Testis (tissue), 3 donors: ENCODE data around the gene ULK4. TPM values are rescaled to one million over a fixed set of nuclear protein-coding genes. Genes with fewer than 3 reads are reported as not detected.

Source experiments
- DNase-seq: peaks from one replicate; pipeline ENCODE4 v3.0.0-alpha.2; 2019
- H3K27ac ChIP-seq, 2 donors: fragments of 200-600 bp; sonication (generic); one replicate each; pipeline ENCODE4 v1.5.1; 2019
- H3K27me3 ChIP-seq: fragments of 200-600 bp; sonication (generic); one replicate; pipeline ENCODE4 v1.5.1; 2019
- H3K36me3 ChIP-seq: fragments of 200-600 bp; sonication (generic); one replicate; pipeline ENCODE4 v1.5.1; 2017; ENCODE audit warnings: low read depth; ENCODE audit errors: missing control alignments
- H3K4me1 ChIP-seq: fragments of 200-600 bp; sonication (generic); one replicate; pipeline ENCODE4 v1.5.1; 2019
- H3K4me3 ChIP-seq, 2 donors: fragments of 200-600 bp; sonication (generic); one replicate each; pipeline ENCODE4 v1.5.1; 2017 to 2019
- H3K9me3 ChIP-seq: fragments of 200-600 bp; sonication (generic); one replicate; pipeline ENCODE4 v1.5.1; 2017
- CTCF ChIP-seq, 3 experiments: fragments of 450-650 bp in 2 of 3; fragments of 200-600 bp in 1 of 3; sonication (generic) in 1 of 3; IDR thresholded peaks; one replicate each; pipeline ENCODE4 v1.5.1; 2016 to 2019; ENCODE audit warnings: antibody characterized with exemption in 3 of 3, mild to moderate bottlenecking in 2 of 3, moderate library complexity in 1 of 3
- POLR2A ChIP-seq: fragments of 450-650 bp; IDR thresholded peaks from one replicate; pipeline ENCODE4 v1.6.1; 2017; ENCODE audit warnings: antibody characterized with exemption, mild to moderate bottlenecking, moderate library complexity
- WGBS, 2 donors: methylation state at CpG; one replicate each; pipeline ENCODE4 v1.1.5; 2018; 5-methylcytosine and 5-hydroxymethylcytosine counted together
- intact Hi-C: fragments of 100-400 bp; cut with DNase I; formaldehyde crosslinking; loops from one replicate; pipeline ENCODE4 v1.15.1; 2023; ENCODE audit warnings: low total_unique reads
- polyA plus RNA-seq: library from polyadenylated mRNA; stranded (reverse); fragments of 350-450 nt; fragmentation: Illumina TruSeq; extraction: RNeasy Lipid Tissue Mini Kit (QIAGEN cat#74804); gene quantifications from one replicate; pipeline ENCODE4 v1.2.3, GENCODE V29; 2014; ENCODE audit warnings: low read depth, low replicate concordance; ENCODE audit not compliant: insufficient read depth
- total RNA-seq, 2 donors: library from RNA; depleted of rRNA; stranded (reverse); fragments of >200 nt; gene quantifications; one replicate each; pipeline ENCODE4 v1.2.3, GENCODE V29; 2016

ULK4 gene
- total and polyA plus RNA-seq, 3 donors from 2014 or later = 45.7 to 91.6 (median 47.4) TPM

- no peak overlapping the region for H3K4me3 ChIP-seq
- intact Hi-C loops = no loop called here
- TF ChIP-seq POLR2A (no peak), CTCF (IDR thresholded peaks at IDR 0.05) (no peak)
- H3K4me1 ChIP-seq = peaks cover 20% of the 10 kb centered on the region
- H3K27me3 ChIP-seq = no peaks in the 10 kb centered on the region
- no peaks in the 10 kb centered on the region for H3K36me3 ChIP-seq
- DNase-seq = no peak
- no peak overlapping the region for H3K27ac ChIP-seq
- WGBS, 2 donors = 93 to 96% methylated on average over 2 of the region's 2 CpGs
- no peaks in the 10 kb centered on the region for H3K9me3 ChIP-seq
These were observed 749.8 kb downstream of the ULK4 start for GRCh38 chr3:41212088-41212487.

DNA sequence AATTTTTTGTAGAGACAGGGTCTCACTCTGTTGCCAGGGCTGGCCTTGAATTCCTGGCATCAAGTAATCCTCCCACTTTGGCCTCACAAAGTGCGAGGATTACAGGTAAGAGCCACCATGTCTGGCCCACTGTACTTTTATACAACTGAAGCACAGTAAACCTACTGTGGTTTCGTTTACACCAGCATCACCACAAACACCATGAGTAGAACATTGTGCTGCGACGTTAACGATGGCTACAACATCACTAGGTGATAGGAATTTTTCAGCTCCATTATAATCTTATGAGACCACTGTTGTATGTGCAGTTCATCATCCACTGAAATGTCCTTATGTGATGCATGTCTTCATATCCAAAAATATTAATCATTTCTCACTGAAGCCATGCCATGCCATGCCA is 750.9 kb downstream of the ULK4 start:
- H3K27ac ChIP-seq = no peak overlapping the region
- TF ChIP-seq POLR2A = no peak
- no peak for TF ChIP-seq CTCF (IDR thresholded peaks at IDR 0.05)
- 79 to 92% methylated on average over 5 of the region's 5 CpGs for WGBS, 2 donors
- intact Hi-C loops = no loop called here
- DNase-seq = no peak
- no peak overlapping the region for H3K4me3 ChIP-seq
- H3K4me1 ChIP-seq = peaks cover 30% of the 10 kb centered on the region
- no peaks in the 10 kb centered on the region for H3K27me3 ChIP-seq
- no peaks in the 10 kb centered on the region for H3K9me3 ChIP-seq
- no peaks in the 10 kb centered on the region for H3K36me3 ChIP-seq

GRCh38 chr3:41209646-41210045 is 752.3 kb downstream of the ULK4 start:
- Histone ChIP-seq H3K9me3 (no peaks in the 10 kb centered on the region), H3K27ac (no peak overlapping the region), H3K27me3 (no peaks in the 10 kb centered on the region), H3K4me3 (no peak overlapping the region), H3K36me3 (no peaks in the 10 kb centered on the region), H3K4me1 (peaks cover 36% of the 10 kb centered on the region)
- intact Hi-C loops = no loop called here
- TF ChIP-seq CTCF (IDR thresholded peaks at IDR 0.05) (no peak), POLR2A (no peak)
- 73 to 83% methylated on average over 5 of the region's 5 CpGs for WGBS, 2 donors
- DNase-seq = no peak

DNA sequence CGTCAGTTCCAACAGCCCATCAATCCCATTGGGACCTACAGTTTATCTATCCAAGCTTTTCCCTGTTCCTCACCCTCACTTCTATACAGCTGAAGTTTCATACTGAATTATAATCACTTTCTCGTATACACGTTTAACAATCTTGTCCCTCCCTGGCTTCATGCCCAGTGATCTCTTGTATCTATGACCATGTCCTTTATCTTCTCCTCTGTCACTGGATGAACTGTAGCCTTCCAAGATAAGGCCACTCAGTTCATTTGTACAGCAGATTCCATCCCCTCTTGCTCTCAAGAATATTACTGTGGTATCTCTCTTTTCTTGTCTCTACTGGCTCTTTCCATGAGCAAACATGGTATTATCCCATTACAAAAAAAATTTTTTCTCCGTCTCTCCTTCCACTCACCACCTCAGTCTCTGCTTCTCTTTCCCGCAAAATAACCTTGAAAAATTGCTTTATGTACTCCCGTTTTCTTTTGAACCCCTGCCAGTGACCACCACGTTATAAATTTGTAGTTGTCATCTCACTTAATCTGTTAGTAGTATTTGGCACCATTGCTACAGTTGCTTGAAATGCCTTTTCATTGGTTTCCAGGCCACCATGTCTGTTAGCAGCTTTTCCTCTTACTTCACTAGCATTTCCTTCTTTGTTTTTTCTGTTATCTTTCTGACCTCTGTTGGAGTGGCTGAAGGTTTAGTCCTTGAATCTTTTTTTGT is 753.2 kb downstream of the ULK4 start:
- H3K27ac ChIP-seq = no peak overlapping the region

More for the DNA sequence above, 753.2 kb downstream of the ULK4 start:
- no peaks in the 10 kb centered on the region for H3K9me3 ChIP-seq
- intact Hi-C loops = no loop called here
- TF ChIP-seq POLR2A = no peak
- no peak for TF ChIP-seq CTCF (IDR thresholded peaks at IDR 0.05)
- H3K4me3 ChIP-seq = no peak overlapping the region
- peak; percentile 53 for DNase-seq
- no peaks in the 10 kb centered on the region for H3K36me3 ChIP-seq
- H3K4me1 ChIP-seq = peaks cover 41% of the 10 kb centered on the region
- no peaks in the 10 kb centered on the region for H3K27me3 ChIP-seq
- WGBS, 2 donors = 24 to 35% methylated on average over 7 of the region's 7 CpGs
